ENCODE measurements around the gene TMPRSS11E. TPM values are rescaled to one million over a fixed set of nuclear protein-coding genes. Genes with fewer than 3 reads are reported as not detected.

The TMPRSS11E gene
- total RNA-seq, 1 donor from 2014 or later, result 2.0 TPM

- no peaks in the 10 kb centered on the region for H3K36me3 Mint-ChIP-seq
- no peak overlapping the region for H3K4me3 Mint-ChIP-seq
- TF ChIP-seq, protein P1, sequence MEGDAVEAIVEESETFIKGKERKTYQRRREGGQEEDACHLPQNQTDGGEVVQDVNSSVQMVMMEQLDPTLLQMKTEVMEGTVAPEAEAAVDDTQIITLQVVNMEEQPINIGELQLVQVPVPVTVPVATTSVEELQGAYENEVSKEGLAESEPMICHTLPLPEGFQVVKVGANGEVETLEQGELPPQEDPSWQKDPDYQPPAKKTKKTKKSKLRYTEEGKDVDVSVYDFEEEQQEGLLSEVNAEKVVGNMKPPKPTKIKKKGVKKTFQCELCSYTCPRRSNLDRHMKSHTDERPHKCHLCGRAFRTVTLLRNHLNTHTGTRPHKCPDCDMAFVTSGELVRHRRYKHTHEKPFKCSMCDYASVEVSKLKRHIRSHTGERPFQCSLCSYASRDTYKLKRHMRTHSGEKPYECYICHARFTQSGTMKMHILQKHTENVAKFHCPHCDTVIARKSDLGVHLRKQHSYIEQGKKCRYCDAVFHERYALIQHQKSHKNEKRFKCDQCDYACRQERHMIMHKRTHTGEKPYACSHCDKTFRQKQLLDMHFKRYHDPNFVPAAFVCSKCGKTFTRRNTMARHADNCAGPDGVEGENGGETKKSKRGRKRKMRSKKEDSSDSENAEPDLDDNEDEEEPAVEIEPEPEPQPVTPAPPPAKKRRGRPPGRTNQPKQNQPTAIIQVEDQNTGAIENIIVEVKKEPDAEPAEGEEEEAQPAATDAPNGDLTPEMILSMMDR (conservative IDR thresholded peaks at IDR 0.05), result no peak
- peaks cover 4% of the 10 kb centered on the region for H3K4me1 Mint-ChIP-seq (ENCODE audit: unreplicated experiment)
- peak overlapping the region; percentile 40 for H3K27ac Mint-ChIP-seq
- no peaks in the 10 kb centered on the region for H3K27me3 Mint-ChIP-seq
- H3K9me3 Mint-ChIP-seq, result no peaks in the 10 kb centered on the region
- no peak for DNase-seq (ENCODE audit: extremely low spot score, unreplicated experiment)
Observed at GRCh38 chr4:68451246-68452211, 4.3 kb downstream of the TMPRSS11E start.

DNA sequence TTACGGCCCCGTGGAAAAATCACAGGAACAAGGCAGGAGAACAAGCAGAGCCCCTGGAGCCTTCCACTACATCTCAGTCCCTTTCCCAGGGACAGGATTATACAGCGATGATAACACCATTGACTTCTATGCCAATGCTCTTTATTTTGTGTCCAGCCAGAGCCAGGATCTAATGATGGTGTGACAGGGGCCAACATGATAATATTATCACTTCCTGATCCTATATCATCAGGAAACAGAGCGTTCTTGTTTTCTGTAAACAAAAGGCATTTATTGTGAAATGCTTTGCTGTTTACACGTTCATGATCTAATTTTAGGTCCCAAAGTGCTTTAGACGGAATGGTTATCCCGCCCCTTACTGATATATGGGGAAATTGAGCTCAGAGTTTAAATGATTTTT, 12.8 kb downstream of the TMPRSS11E start:
- DNase-seq (ENCODE audit: extremely low spot score, unreplicated experiment), result no peak
- Mint-ChIP-seq H3K27me3 (no peaks in the 10 kb centered on the region), H3K36me3 (no peaks in the 10 kb centered on the region), H3K4me1 (ENCODE audit: unreplicated experiment) (no peaks in the 10 kb centered on the region), H3K27ac (no peak overlapping the region), H3K4me3 (no peak overlapping the region), H3K9me3 (peaks cover 7% of the 10 kb centered on the region)
- TF ChIP-seq, protein P1 (conservative IDR thresholded peaks at IDR 0.05), result no peak

- Mint-ChIP-seq H3K4me3 (no peak overlapping the region), H3K27me3 (no peaks in the 10 kb centered on the region), H3K36me3 (no peaks in the 10 kb centered on the region), H3K9me3 (peaks cover 7% of the 10 kb centered on the region), H3K4me1 (ENCODE audit: unreplicated experiment) (no peaks in the 10 kb centered on the region), H3K27ac (no peak overlapping the region)
- TF ChIP-seq, protein P1 (conservative IDR thresholded peaks at IDR 0.05), result no peak
- DNase-seq (ENCODE audit: extremely low spot score, unreplicated experiment), result no peak
Observed at GRCh38 chr4:68461790-68462189, 14.5 kb downstream of the TMPRSS11E start.

- H3K4me1 Mint-ChIP-seq (ENCODE audit: unreplicated experiment), result no peaks in the 10 kb centered on the region
- H3K27me3 Mint-ChIP-seq, result no peaks in the 10 kb centered on the region
- H3K27ac Mint-ChIP-seq, result no peak overlapping the region
- peaks cover 7% of the 10 kb centered on the region for H3K9me3 Mint-ChIP-seq
- no peaks in the 10 kb centered on the region for H3K36me3 Mint-ChIP-seq
- DNase-seq (ENCODE audit: extremely low spot score, unreplicated experiment), result no peak
- TF ChIP-seq, protein P1 (conservative IDR thresholded peaks at IDR 0.05), result no peak
- H3K4me3 Mint-ChIP-seq, result no peak overlapping the region
Observed at GRCh38 chr4:68462691-68463090, 15.4 kb downstream of the TMPRSS11E start.

DNA sequence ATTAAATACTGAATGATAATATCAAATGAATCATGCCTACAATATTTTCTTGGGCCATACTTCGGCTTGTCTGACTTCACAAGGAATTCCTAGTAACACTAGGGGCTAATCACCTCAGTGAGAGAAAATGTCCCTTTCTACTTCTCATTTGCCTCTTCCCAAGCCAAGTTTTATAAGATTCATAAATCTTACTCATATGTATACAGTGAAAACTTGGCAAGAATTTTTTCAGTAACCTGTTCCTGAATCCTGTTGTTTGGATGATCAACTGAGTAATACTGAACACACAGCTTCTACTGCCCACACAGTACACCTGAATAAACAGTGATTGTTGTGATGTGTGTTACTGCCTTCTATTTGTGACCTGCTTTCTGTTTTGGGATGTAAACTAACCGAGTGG, 16.5 kb downstream of the TMPRSS11E start:
- H3K4me3 Mint-ChIP-seq, result no peak overlapping the region
- no peaks in the 10 kb centered on the region for H3K36me3 Mint-ChIP-seq
- peaks cover 7% of the 10 kb centered on the region for H3K9me3 Mint-ChIP-seq
- H3K27me3 Mint-ChIP-seq, result no peaks in the 10 kb centered on the region
- TF ChIP-seq, protein P1 (conservative IDR thresholded peaks at IDR 0.05), result no peak
- no peak overlapping the region for H3K27ac Mint-ChIP-seq
- H3K4me1 Mint-ChIP-seq (ENCODE audit: unreplicated experiment), result no peaks in the 10 kb centered on the region
- DNase-seq (ENCODE audit: extremely low spot score, unreplicated experiment), result no peak
